Activated T-helper 2 cell treated with anti-CD3 and anti-CD28 coated beads, Interferon-gamma antibody, Interleukin-2, Interleukin-4, amounts not matched to agents 10 μg/mL and 5 μg/mL and 100 μg/mL, durations not matched to agents 14 hours and 24 hours and 36 hours (primary cell): ENCODE results near the gene MCOLN2. TPM values are rescaled to one million over a fixed set of nuclear protein-coding genes. Genes with fewer than 3 reads are reported as not detected.
A peak's percentile ranks its signal among the peaks of the same experiment; 100 is the strongest.

Source experiments
- DNase-seq: peaks from one replicate; pipeline ENCODE4 v3.0.0; 2021; ENCODE audit warnings: low spot score
- H3K27ac Mint-ChIP-seq: one replicate; pipeline ENCODE4 v1.8.0; 2021; ENCODE audit warnings: mixed read lengths
- H3K27me3 Mint-ChIP-seq: one replicate; pipeline ENCODE4 v1.8.0; 2021; ENCODE audit warnings: low read depth, mixed read lengths
- H3K36me3 Mint-ChIP-seq: one replicate; pipeline ENCODE4 v1.8.0; 2021; ENCODE audit warnings: low read depth, mixed read lengths
- H3K4me1 Mint-ChIP-seq: one replicate; pipeline ENCODE4 v1.8.0; 2021; ENCODE audit warnings: low read depth, mixed read lengths
- H3K4me3 Mint-ChIP-seq: one replicate; pipeline ENCODE4 v1.8.0; 2021; ENCODE audit warnings: low read depth, mild to moderate bottlenecking, moderate library complexity, mixed read lengths
- H3K9me3 Mint-ChIP-seq: one replicate; pipeline ENCODE4 v1.8.0; 2021; ENCODE audit warnings: mixed read lengths
- intact Hi-C: fragments of 100-400 bp; cut with micrococcal nuclease; formaldehyde crosslinking; loops from one replicate; pipeline ENCODE4 v1.15.1; 2023
- total RNA-seq: library from RNA; stranded (reverse); gene quantifications from 2 replicates; pipeline ENCODE4 v1.2.3, GENCODE V29; 2022

MCOLN2 gene
- total RNA-seq, 1 donor from 2014 or later = 143 TPM

- Mint-ChIP-seq H3K9me3 (peaks cover 5% of the 10 kb centered on the region), H3K27me3 (peaks cover 25% of the 10 kb centered on the region), H3K4me3 (no peak overlapping the region), H3K36me3 (no peaks in the 10 kb centered on the region), H3K27ac (no peak overlapping the region), H3K4me1 (peaks cover 3% of the 10 kb centered on the region)
- intact Hi-C loops = no loop called here
- DNase-seq = no peak
These were observed 96.9 kb downstream of the MCOLN2 start for GRCh38 chr1:84899969-84900368.

GRCh38 chr1:84896279-84896678, 100.6 kb downstream of the MCOLN2 start:
- Mint-ChIP-seq H3K9me3 (no peaks in the 10 kb centered on the region), H3K27me3 (peaks cover 47% of the 10 kb centered on the region), H3K27ac (no peak overlapping the region), H3K4me3 (no peak overlapping the region), H3K36me3 (no peaks in the 10 kb centered on the region), H3K4me1 (peaks cover 2% of the 10 kb centered on the region)
- intact Hi-C loops = no loop called here
- no peak for DNase-seq

- H3K36me3 Mint-ChIP-seq = no peaks in the 10 kb centered on the region
- intact Hi-C loops = no loop called here
- DNase-seq = no peak
These were observed 104.0 kb downstream of the MCOLN2 start, which contains the start of gene LPAR3 for GRCh38 chr1:84892705-84893618. Gene LPAR3, minus strand, starts transcription at chr1:84893206. Its CDS starts 27,086 bp downstream, at chr1:84866120.

DNA sequence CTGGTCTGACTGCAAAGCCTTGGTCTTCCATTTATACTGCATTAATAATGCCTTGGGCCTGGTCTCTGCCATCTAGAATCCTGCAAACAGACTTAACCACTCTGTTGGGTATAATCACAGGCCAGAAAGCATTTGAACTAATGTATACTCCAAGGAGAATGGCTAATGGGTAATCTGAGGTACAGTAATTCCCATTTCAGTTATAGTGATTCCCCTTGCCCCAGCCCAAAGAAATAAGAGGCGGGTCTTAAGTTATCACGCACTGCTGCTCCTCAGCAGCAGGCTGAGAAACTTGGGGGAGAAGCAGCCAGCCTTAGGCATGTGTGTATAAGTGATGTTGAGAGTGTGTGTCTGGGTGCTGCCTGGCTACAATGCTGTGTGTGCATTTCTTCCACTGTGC, 106.3 kb downstream of the MCOLN2 start:
- Mint-ChIP-seq H3K9me3 (no peaks in the 10 kb centered on the region), H3K27ac (no peak overlapping the region), H3K4me1 (peaks cover 6% of the 10 kb centered on the region), H3K36me3 (no peaks in the 10 kb centered on the region), H3K27me3 (peaks cover 51% of the 10 kb centered on the region), H3K4me3 (no peak overlapping the region)
- no peak for DNase-seq
- intact Hi-C loops = no loop called here

More at GRCh38 chr1:84892705-84893618, 104.0 kb downstream of the MCOLN2 start, which contains the start of gene LPAR3:
- peaks cover 57% of the 10 kb centered on the region for H3K27me3 Mint-ChIP-seq
- peak within 1 kb of the TSS; percentile 70 for H3K4me3 Mint-ChIP-seq
- no peak within 1 kb of the TSS for H3K27ac Mint-ChIP-seq
- no peaks in the 10 kb centered on the region for H3K9me3 Mint-ChIP-seq
- peaks cover 6% of the 10 kb centered on the region for H3K4me1 Mint-ChIP-seq

DNA sequence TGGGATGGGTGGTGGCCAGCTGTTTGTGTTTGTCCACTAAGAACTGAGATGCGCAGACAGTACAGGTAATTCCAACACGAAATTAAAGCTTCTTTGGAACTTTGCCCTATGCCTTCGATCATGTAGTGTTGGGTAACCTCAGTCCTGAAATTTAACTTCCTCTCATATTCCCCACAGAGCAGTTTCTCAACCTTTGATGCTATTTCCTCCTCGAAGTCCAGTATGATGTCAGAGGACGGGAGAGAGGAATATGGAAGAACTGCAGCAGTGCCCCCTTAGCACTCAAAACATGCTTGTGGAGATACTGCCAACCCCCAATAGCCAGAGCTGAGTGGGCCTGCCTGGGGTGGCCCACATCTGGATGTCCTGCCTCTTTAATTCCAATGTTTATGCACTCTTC, 107.5 kb downstream of the MCOLN2 start:
- no peak overlapping the region for H3K4me3 Mint-ChIP-seq
- peaks cover 6% of the 10 kb centered on the region for H3K4me1 Mint-ChIP-seq
- H3K36me3 Mint-ChIP-seq = no peaks in the 10 kb centered on the region
- intact Hi-C loops = no loop called here
- H3K27me3 Mint-ChIP-seq = peaks cover 47% of the 10 kb centered on the region
- no peak for DNase-seq
- no peak overlapping the region for H3K27ac Mint-ChIP-seq
- H3K9me3 Mint-ChIP-seq = no peaks in the 10 kb centered on the region

- Mint-ChIP-seq H3K27ac (no peak overlapping the region), H3K4me3 (no peak overlapping the region), H3K36me3 (no peaks in the 10 kb centered on the region), H3K9me3 (no peaks in the 10 kb centered on the region), H3K4me1 (peaks cover 6% of the 10 kb centered on the region), H3K27me3 (peaks cover 47% of the 10 kb centered on the region)
- intact Hi-C loops = no loop called here
- no peak for DNase-seq
These were observed 108.2 kb downstream of the MCOLN2 start for GRCh38 chr1:84888753-84889152.

DNA sequence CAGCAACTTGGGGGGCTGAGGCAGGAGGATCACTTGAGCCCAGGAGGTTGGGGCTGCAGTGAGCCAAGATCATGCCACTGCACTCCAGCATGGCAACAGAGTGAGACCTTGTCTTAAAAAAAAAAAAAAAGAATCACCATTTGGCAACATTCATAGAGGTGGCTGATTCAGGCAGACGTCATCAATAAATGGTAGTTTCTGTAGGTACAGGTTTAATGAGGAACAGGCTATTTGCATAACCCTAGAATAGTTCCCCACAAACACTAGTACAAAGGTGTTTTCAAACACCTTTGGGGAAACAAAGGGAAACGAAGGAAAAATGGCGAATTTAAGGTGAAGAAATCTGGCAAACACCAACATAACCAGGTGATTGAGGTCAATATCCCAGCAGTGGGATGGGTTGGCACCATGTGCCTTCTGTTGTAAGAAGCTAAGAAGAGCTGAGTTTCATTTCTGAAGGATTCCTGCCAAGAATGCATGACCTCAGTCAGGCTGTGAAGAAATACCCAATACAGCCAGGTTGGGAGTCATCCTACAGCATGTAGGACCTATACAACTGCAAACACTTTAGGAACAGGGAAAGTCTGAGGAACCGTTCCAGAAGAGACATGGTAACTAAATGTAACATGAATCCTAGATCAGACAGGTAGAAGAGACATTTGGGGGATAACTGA, 109.5 kb downstream of the MCOLN2 start:
- intact Hi-C loops = no loop called here
- no peaks in the 10 kb centered on the region for H3K9me3 Mint-ChIP-seq
- no peak overlapping the region for H3K4me3 Mint-ChIP-seq
- H3K36me3 Mint-ChIP-seq = no peaks in the 10 kb centered on the region
- peaks cover 43% of the 10 kb centered on the region for H3K27me3 Mint-ChIP-seq
- DNase-seq = no peak
- H3K27ac Mint-ChIP-seq = no peak overlapping the region
- H3K4me1 Mint-ChIP-seq = peaks cover 4% of the 10 kb centered on the region

GRCh38 chr1:84885469-84885868, 111.4 kb downstream of the MCOLN2 start:
- peaks cover 40% of the 10 kb centered on the region for H3K27me3 Mint-ChIP-seq
- H3K4me1 Mint-ChIP-seq = peaks cover 4% of the 10 kb centered on the region
- peaks cover 8% of the 10 kb centered on the region for H3K9me3 Mint-ChIP-seq
- intact Hi-C loops = no loop called here
- no peaks in the 10 kb centered on the region for H3K36me3 Mint-ChIP-seq
- H3K27ac Mint-ChIP-seq = no peak overlapping the region
- no peak overlapping the region for H3K4me3 Mint-ChIP-seq
- no peak for DNase-seq

- Mint-ChIP-seq H3K36me3 (no peaks in the 10 kb centered on the region), H3K9me3 (peaks cover 8% of the 10 kb centered on the region), H3K27ac (no peak overlapping the region), H3K27me3 (peaks cover 35% of the 10 kb centered on the region), H3K4me1 (peaks cover 4% of the 10 kb centered on the region), H3K4me3 (no peak overlapping the region)
- DNase-seq = no peak
- intact Hi-C loops = no loop called here
These were observed 112.1 kb downstream of the MCOLN2 start for GRCh38 chr1:84884671-84885389.

DNA sequence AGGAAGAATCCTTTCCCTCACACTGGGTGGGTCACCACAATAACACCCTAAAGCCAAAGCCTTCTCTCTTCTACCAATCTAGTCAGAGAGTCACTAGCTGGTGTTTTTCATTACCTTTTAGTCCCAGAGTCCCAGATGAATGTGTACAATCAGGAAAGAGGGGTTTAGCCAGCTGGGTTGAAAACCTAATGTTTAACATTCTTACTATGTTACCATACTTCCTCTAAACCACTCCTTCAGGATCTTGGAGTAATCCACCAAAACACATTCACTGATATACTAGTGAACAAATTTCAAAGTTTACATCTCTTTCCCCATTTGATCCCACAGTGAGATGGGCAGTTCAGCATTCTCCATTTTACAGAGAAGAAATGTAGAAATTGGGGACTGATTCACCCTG, 113.6 kb downstream of the MCOLN2 start:
- H3K4me3 Mint-ChIP-seq = no peak overlapping the region
- intact Hi-C loops = no loop called here
- DNase-seq = no peak
- H3K36me3 Mint-ChIP-seq = no peaks in the 10 kb centered on the region
- peaks cover 35% of the 10 kb centered on the region for H3K27me3 Mint-ChIP-seq
- peaks cover 8% of the 10 kb centered on the region for H3K9me3 Mint-ChIP-seq
- H3K4me1 Mint-ChIP-seq = no peaks in the 10 kb centered on the region
- no peak overlapping the region for H3K27ac Mint-ChIP-seq

GRCh38 chr1:84877592-84877991, 119.3 kb downstream of the MCOLN2 start:
- Mint-ChIP-seq H3K9me3 (peaks cover 8% of the 10 kb centered on the region), H3K4me1 (no peaks in the 10 kb centered on the region), H3K36me3 (no peaks in the 10 kb centered on the region), H3K4me3 (no peak overlapping the region), H3K27ac (no peak overlapping the region), H3K27me3 (peaks cover 44% of the 10 kb centered on the region)
- no peak for DNase-seq
- intact Hi-C loops = no loop called here

DNA sequence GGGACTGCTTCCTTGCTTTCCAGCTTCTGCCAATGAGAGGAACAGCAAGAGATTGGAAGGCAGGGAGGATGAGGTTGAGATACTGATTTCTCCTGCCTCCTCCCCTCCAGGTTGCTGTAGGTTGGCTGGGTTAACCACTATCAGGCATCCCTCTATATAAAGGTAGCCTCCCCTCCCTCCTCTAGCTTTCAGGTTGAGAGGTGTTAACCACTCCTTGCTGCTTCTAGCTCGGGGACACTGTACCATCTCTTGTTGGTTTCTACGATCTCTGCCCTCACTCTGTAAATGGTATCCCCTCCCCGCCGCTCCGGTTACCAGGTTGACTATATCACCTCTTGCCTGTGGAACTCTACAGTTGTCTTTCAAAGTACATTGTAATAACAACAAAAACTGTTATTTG, 120.6 kb downstream of the MCOLN2 start:
- H3K36me3 Mint-ChIP-seq = no peaks in the 10 kb centered on the region
- H3K27me3 Mint-ChIP-seq = peaks cover 46% of the 10 kb centered on the region
- no peak for DNase-seq
- H3K27ac Mint-ChIP-seq = no peak overlapping the region
- peaks cover 1% of the 10 kb centered on the region for H3K9me3 Mint-ChIP-seq
- no peaks in the 10 kb centered on the region for H3K4me1 Mint-ChIP-seq
- intact Hi-C loops = no loop called here
- no peak overlapping the region for H3K4me3 Mint-ChIP-seq
